OCI-LY3 (cell line): ENCODE data around the gene FGF7.

ENCODE experiments used
- H2AFZ ChIP-seq: fragments of 200-600, 300-600 bp; shearing (Covaris generic); 2 replicates; pipeline ENCODE4 v1.6.0; 2014; ENCODE audit warnings: antibody characterized with exemption, low read depth, low read length
- H3K27ac ChIP-seq: fragments of 200-600, 300-600 bp; sonication (generic); 2 replicates; pipeline ENCODE4 v1.5.1; 2014; ENCODE audit warnings: mild to moderate bottlenecking, low read length, moderate library complexity, mixed read lengths
- H3K27me3 ChIP-seq: fragments of 200-600, 300-600 bp; sonication (generic); 2 replicates; pipeline ENCODE4 v1.6.1; 2014; ENCODE audit warnings: low read depth, low read length, mixed read lengths
- H3K36me3 ChIP-seq: fragments of 200-600, 300-600 bp; sonication (generic); replicated peaks from 2 replicates; pipeline ENCODE3; 2014; ENCODE audit warnings: low read depth, low read length, mixed read lengths
- H3K4me1 ChIP-seq: fragments of 300-600, 200-600 bp; sonication (generic); 2 replicates; pipeline ENCODE4 v1.6.1; 2014; ENCODE audit warnings: low read length, mixed read lengths
- H3K4me2 ChIP-seq: fragments of 200-600, 300-600 bp; sonication (generic); 2 replicates; pipeline ENCODE4 v1.6.1; 2014; ENCODE audit warnings: low read length, mixed read lengths
- H3K4me3 ChIP-seq: fragments of 300-600, 200-600 bp; sonication (generic); 2 replicates; pipeline ENCODE4 v1.5.1; 2014; ENCODE audit warnings: antibody characterized with exemption, mild to moderate bottlenecking, low read length, moderate library complexity
- H3K79me2 ChIP-seq: fragments of 300-600, 200-600 bp; shearing (Covaris generic); 2 replicates; pipeline ENCODE4 v1.6.1; 2014; ENCODE audit warnings: mild to moderate bottlenecking, low read length, mixed read lengths
- H3K9ac ChIP-seq: fragments of 300-600, 200-600 bp; shearing (Covaris generic); 2 replicates; pipeline ENCODE4 v1.6.0; 2014; ENCODE audit warnings: mild to moderate bottlenecking, low read length, moderate library complexity
- H3K9me3 ChIP-seq: fragments of 200-600, 300-600 bp; shearing (Covaris generic); 2 replicates; pipeline ENCODE4 v1.6.1; 2014; ENCODE audit warnings: low read length, mixed read lengths; ENCODE audit not compliant: insufficient read depth
- H4K20me1 ChIP-seq: fragments of 200-600, 300-600 bp; sonication (generic); 2 replicates; pipeline ENCODE4 v1.6.1; 2016; ENCODE audit warnings: low read length, mixed read lengths; ENCODE audit not compliant: insufficient read depth
- CTCF ChIP-seq: fragments of 200-600, 300-600 bp; sonication (generic); IDR thresholded peaks from 2 replicates; pipeline ENCODE4 v1.5.1; 2014; ENCODE audit warnings: antibody characterized with exemption, low read length, low read depth
- EZH2phosphoT487 ChIP-seq: fragments of 200-600 bp; shearing (Covaris generic); IDR thresholded peaks from 2 replicates; pipeline ENCODE4 v1.6.1; 2018; ENCODE audit warnings: antibody characterized with exemption, mixed run types, low read depth

Gene FGF7

GRCh38 chr15:49460411-49460941 lies 37.4 kb downstream of the FGF7 start:
- H3K9me3 ChIP-seq, result no peaks in the 10 kb centered on the region
- no peak overlapping the region for H3K4me3 ChIP-seq
- H3K4me2 ChIP-seq, result no peak overlapping the region
- no peaks in the 10 kb centered on the region for H3K79me2 ChIP-seq
- H3K36me3 ChIP-seq, result no peaks in the 10 kb centered on the region
- H2AFZ ChIP-seq, result no peak overlapping the region
- H3K27ac ChIP-seq, result no peak overlapping the region
- H3K9ac ChIP-seq, result no peak overlapping the region
- no peaks in the 10 kb centered on the region; the same call in 1 of the 2 replicates for H3K27me3 ChIP-seq
- no peaks in the 10 kb centered on the region for H3K4me1 ChIP-seq
- TF ChIP-seq CTCF (no peak), EZH2phosphoT487 (no peak)
- H4K20me1 ChIP-seq, result no peaks in the 10 kb centered on the region

- Histone ChIP-seq H3K9ac (no peak overlapping the region), H3K4me3 (no peak overlapping the region), H3K9me3 (no peaks in the 10 kb centered on the region), H3K79me2 (no peaks in the 10 kb centered on the region), H3K4me1 (no peaks in the 10 kb centered on the region), H3K27ac (no peak overlapping the region), H3K4me2 (no peak overlapping the region), H4K20me1 (no peaks in the 10 kb centered on the region), H3K27me3 (no peaks in the 10 kb centered on the region; the same call in 1 of the 2 replicates), H2AFZ (no peak overlapping the region), H3K36me3 (no peaks in the 10 kb centered on the region)
- TF ChIP-seq EZH2phosphoT487 (no peak), CTCF (no peak)
Measured at GRCh38 chr15:49462232-49462844, 39.3 kb downstream of the FGF7 start.

GRCh38 chr15:49464522-49464921 lies 41.5 kb downstream of the FGF7 start:
- H3K9me3 ChIP-seq, result no peaks in the 10 kb centered on the region
- no peaks in the 10 kb centered on the region for H3K27me3 ChIP-seq
- H3K4me3 ChIP-seq, result no peak overlapping the region
- H3K36me3 ChIP-seq, result no peaks in the 10 kb centered on the region
- no peak overlapping the region for H3K4me2 ChIP-seq
- TF ChIP-seq CTCF (no peak), EZH2phosphoT487 (no peak)
- H3K4me1 ChIP-seq, result no peaks in the 10 kb centered on the region
- no peak overlapping the region for H3K27ac ChIP-seq
- H4K20me1 ChIP-seq, result no peaks in the 10 kb centered on the region
- H3K79me2 ChIP-seq, result no peaks in the 10 kb centered on the region
- H3K9ac ChIP-seq, result no peak overlapping the region
- H2AFZ ChIP-seq, result no peak overlapping the region

DNA sequence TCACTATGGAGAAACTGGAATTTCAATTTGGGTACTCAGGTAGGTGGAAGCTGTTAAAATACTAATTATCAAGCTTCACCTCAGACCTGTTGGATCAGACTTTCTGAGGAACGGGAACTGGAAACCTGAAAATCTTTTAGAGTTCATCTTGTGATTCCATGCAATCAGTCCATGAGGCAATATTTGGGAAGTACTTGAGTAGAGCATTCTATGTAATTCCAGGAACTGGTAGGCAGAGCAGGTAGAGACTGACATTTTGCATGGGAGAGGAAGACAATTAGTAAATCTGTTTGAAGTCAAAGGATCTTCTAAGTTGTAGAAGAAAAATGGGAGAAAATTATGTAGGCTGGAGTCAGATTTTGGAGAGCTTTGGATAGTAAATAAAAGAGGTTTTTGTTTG lies 43.1 kb downstream of the FGF7 start:
- H3K27ac ChIP-seq, result no peak overlapping the region
- H3K27me3 ChIP-seq, result no peaks in the 10 kb centered on the region
- no peak overlapping the region for H3K4me3 ChIP-seq
- no peak overlapping the region for H3K4me2 ChIP-seq
- H2AFZ ChIP-seq, result 0 out of 2 replicates have a peak overlapping the region, but pooled peaks have one; percentile 14
- no peaks in the 10 kb centered on the region for H3K9me3 ChIP-seq
- no peaks in the 10 kb centered on the region for H3K36me3 ChIP-seq
- no peaks in the 10 kb centered on the region for H3K4me1 ChIP-seq
- H4K20me1 ChIP-seq, result no peaks in the 10 kb centered on the region
- H3K9ac ChIP-seq, result no peak overlapping the region
- TF ChIP-seq CTCF (no peak), EZH2phosphoT487 (no peak)
- H3K79me2 ChIP-seq, result no peaks in the 10 kb centered on the region
